Mucosa of stomach (tissue), 1 donor: ENCODE data around the gene ENHO.
"Not testable (repeated sequence)": the region's sequence is repeated elsewhere in the genome, so short reads cannot be mapped to it uniquely, and the experiment has no call there.

Experiments
- H3K27me3 ChIP-seq: one replicate; pipeline ENCODE4 v1.7.0; 2013; ENCODE audit warnings: mild to moderate bottlenecking, low read length; ENCODE audit not compliant: control insufficient read depth, insufficient read depth
- H3K36me3 ChIP-seq: one replicate; pipeline ENCODE4 v1.7.0; 2013; ENCODE audit warnings: low read length; ENCODE audit not compliant: control insufficient read depth, insufficient read depth
- H3K4me1 ChIP-seq: one replicate; pipeline ENCODE4 v1.7.0; 2013; ENCODE audit warnings: mild to moderate bottlenecking, low read length; ENCODE audit not compliant: control insufficient read depth, insufficient read depth
- H3K4me3 ChIP-seq: one replicate; pipeline ENCODE4 v1.7.0; 2013; ENCODE audit warnings: low read length
- H3K9ac ChIP-seq: one replicate; pipeline ENCODE4 v1.7.0; 2013; ENCODE audit warnings: mild to moderate bottlenecking, low read length, moderate library complexity
- H3K9me3 ChIP-seq: one replicate; pipeline ENCODE4 v1.7.0; 2013; ENCODE audit warnings: mild to moderate bottlenecking, low read length, moderate library complexity; ENCODE audit not compliant: control insufficient read depth
- donor health status: Pancreatic carcinoma.

Gene ENHO

DNA sequence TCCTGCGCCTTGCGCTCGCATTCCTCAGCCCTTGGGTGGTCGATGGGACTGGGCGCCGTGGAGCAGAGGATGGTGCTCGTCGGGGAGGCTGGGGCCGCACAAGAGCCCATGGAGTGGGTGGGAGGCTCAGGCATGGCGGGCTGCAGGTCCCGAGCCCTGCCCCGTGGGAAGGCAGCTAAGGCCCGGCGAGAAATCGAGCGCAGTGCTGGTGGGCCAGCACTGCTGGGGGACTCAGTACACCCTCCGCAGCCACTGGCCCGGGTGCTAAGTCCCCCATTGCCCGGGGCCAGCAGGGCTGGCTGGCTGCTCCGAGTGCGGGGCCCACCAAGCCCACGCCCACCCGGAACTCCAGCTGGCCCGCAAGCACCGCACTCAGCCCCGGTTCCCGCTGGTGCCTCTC, 40.0 kb downstream of the ENHO start:
- not testable (repeated sequence) for H3K36me3 ChIP-seq, H3K27me3 ChIP-seq, H3K9me3 ChIP-seq, H3K4me1 ChIP-seq, H3K9ac ChIP-seq, H3K4me3 ChIP-seq

DNA sequence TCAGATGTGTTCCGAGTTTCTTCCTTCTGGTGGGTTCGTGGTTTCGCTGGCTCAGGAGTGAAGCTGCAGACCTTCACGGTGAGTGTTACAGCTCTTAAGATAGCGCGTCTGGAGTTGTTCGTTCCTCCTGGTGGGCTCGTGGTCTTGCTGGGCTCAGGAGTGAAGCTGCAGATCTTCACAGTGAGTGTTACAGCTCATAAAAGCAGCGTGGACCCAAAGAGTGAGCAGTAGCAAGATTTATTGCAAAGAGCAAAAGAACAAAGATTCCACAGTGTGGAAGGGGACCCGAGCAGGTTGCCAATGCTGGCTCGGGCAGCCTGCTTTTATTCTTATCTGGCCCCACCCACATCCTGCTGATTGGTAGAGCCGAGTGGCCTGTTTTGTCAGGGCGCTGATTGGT, 41.2 kb downstream of the ENHO start:
- not testable (repeated sequence) for H3K9me3 ChIP-seq

DNA sequence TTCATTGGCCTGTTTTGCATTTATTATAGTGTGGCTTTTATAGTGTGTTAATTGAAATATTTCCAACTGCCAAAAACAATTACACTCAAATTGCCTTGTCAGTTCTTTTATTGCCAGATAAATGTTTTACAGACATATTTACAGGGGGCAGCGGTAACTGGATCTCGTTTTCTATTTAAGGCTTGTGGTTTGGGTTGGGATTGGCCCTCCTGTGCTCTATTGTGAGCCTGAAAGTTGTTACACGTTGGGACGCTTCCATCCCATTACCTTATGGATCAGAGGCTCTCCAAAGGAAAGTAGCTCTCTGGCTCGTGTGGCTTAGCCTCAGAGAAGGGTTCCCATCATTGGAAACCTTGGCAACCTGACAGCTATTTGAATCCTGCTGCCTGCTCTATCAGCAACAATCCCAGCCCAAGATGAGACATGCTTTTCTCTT, 43.3 kb downstream of the ENHO start:
- no peaks in the 10 kb centered on the region for H3K9me3 ChIP-seq
- H3K36me3 ChIP-seq, result no peaks in the 10 kb centered on the region
- H3K4me1 ChIP-seq, result no peaks in the 10 kb centered on the region
- no peaks in the 10 kb centered on the region for H3K27me3 ChIP-seq
- H3K4me3 ChIP-seq, result no peak overlapping the region
- H3K9ac ChIP-seq, result no peak overlapping the region

More for the DNA sequence above, 41.2 kb downstream of the ENHO start:
- not testable (repeated sequence) for H3K4me3 ChIP-seq, H3K36me3 ChIP-seq, H3K9ac ChIP-seq, H3K4me1 ChIP-seq, H3K27me3 ChIP-seq

DNA sequence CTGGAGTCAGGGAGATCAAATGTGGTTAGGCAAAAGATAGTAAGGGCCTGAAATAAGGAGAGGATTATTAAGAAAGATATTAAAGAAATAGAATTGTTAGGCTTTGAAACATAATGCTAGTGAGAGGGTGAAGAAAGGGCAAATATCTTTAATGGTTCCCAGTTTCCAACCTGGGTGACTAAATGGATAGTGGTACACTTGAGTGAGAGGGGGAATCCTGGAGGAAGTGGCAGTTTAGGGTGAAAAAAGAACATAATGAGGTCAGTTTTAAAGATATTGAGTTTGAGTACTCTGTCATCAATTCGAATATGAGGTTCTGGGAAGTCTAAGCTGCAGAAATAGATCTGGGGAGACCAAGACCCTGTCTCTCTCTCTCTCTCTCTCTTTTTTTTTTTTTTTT, 45.2 kb downstream of the ENHO start:
- Histone ChIP-seq H3K27me3 (no peaks in the 10 kb centered on the region), H3K4me1 (no peaks in the 10 kb centered on the region), H3K36me3 (no peaks in the 10 kb centered on the region), H3K4me3 (no peak overlapping the region), H3K9ac (no peak overlapping the region), H3K9me3 (no peaks in the 10 kb centered on the region)

DNA sequence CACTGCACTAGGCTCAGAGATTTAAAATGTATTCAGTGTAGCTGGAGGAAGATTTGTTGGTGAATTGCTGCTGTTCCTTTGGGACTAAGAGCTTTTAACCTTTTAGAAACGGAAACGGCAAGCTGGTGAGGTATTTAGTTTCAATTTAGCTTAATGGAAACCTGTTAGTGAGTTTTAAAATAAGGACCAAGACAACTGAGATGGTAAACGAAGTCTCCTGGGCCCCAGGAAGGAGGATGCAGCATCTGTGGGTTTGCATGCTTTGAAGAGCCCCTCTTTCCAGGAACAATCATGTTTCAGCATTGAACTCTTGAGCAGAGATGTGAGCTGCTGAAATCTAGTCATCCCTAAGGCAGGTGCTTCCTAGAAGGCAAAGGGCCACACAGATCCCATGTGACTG, 47.7 kb downstream of the ENHO start:
- no peak overlapping the region for H3K9ac ChIP-seq
- no peaks in the 10 kb centered on the region for H3K27me3 ChIP-seq
- H3K4me1 ChIP-seq, result no peaks in the 10 kb centered on the region
- H3K36me3 ChIP-seq, result no peaks in the 10 kb centered on the region
- no peaks in the 10 kb centered on the region for H3K9me3 ChIP-seq
- no peak overlapping the region for H3K4me3 ChIP-seq
